ENCODE measurements around the gene SFRP4.
A peak's percentile ranks its signal among the peaks of the same experiment; 100 is the strongest.

The SFRP4 gene

GRCh38 chr7:37918526-37918925 is 1.9 kb upstream of the SFRP4 start:
- TF ChIP-seq CTCF (IDR thresholded peaks at IDR 0.05; ENCODE audit: borderline replicate concordance, control extremely low read depth, extremely low read depth, insufficient read depth, missing control alignments) = no peak
- DNase-seq (ENCODE audit: low spot score) = no peak
- in situ Hi-C loops (cut with MboI; ENCODE audit: low sequenced_read_pairs, unreplicated experiment) = loop anchor here (25.0 kb wide), 1 partner anchor 419 kb away; no protein-coding TSS in a partner anchor

- in situ Hi-C loops (cut with MboI; ENCODE audit: low sequenced_read_pairs, unreplicated experiment) = loop anchor here (25.0 kb wide), 1 partner anchor 421 kb away; no protein-coding TSS in a partner anchor
- TF ChIP-seq CTCF (IDR thresholded peaks at IDR 0.05; ENCODE audit: borderline replicate concordance, control extremely low read depth, extremely low read depth, insufficient read depth, missing control alignments) = no peak
- peak; percentile 17 for DNase-seq (ENCODE audit: low spot score)
These were observed 472 bp downstream of the SFRP4 start for GRCh38 chr7:37916017-37916672.

- DNase-seq (ENCODE audit: low spot score) = no peak
- TF ChIP-seq CTCF (IDR thresholded peaks at IDR 0.05; ENCODE audit: borderline replicate concordance, control extremely low read depth, extremely low read depth, insufficient read depth, missing control alignments) = no peak
- in situ Hi-C loops (cut with MboI; ENCODE audit: low sequenced_read_pairs, unreplicated experiment) = loop anchor here (25.0 kb wide), 1 partner anchor 422 kb away; no protein-coding TSS in a partner anchor
These were observed 1.2 kb downstream of the SFRP4 start for GRCh38 chr7:37915438-37915837.

- TF ChIP-seq CTCF (IDR thresholded peaks at IDR 0.05; ENCODE audit: borderline replicate concordance, control extremely low read depth, extremely low read depth, insufficient read depth, missing control alignments) = no peak
- in situ Hi-C loops (cut with MboI; ENCODE audit: low sequenced_read_pairs, unreplicated experiment) = loop anchor here (25.0 kb wide), 1 partner anchor 425 kb away; no protein-coding TSS in a partner anchor
- no peak for DNase-seq (ENCODE audit: low spot score)
These were observed 3.9 kb downstream of the SFRP4 start for GRCh38 chr7:37912756-37913155.

- in situ Hi-C loops (cut with MboI; ENCODE audit: low sequenced_read_pairs, unreplicated experiment) = loop anchor here (10.0 to 25.0 kb wide), 3 partner anchors 196 to 429 kb away; no protein-coding TSS in a partner anchor
- no peak for DNase-seq (ENCODE audit: low spot score)
- TF ChIP-seq CTCF (IDR thresholded peaks at IDR 0.05; ENCODE audit: borderline replicate concordance, control extremely low read depth, extremely low read depth, insufficient read depth, missing control alignments) = no peak
These were observed 8.3 kb downstream of the SFRP4 start for GRCh38 chr7:37908221-37908788.

- in situ Hi-C loops (cut with MboI; ENCODE audit: low sequenced_read_pairs, unreplicated experiment) = loop anchor here (10.0 to 25.0 kb wide), 3 partner anchors 203 to 435 kb away; no protein-coding TSS in a partner anchor
- TF ChIP-seq CTCF (IDR thresholded peaks at IDR 0.05; ENCODE audit: borderline replicate concordance, control extremely low read depth, extremely low read depth, insufficient read depth, missing control alignments) = no peak
- no peak for DNase-seq (ENCODE audit: low spot score)
These were observed 14.6 kb downstream of the SFRP4 start for GRCh38 chr7:37901890-37902524.

Data from GM13976 (cell line).